WERI-Rb-1 (cell line): ENCODE measurements around the gene IL1RL1.

Experiments used
- DNase-seq: peaks from one replicate; pipeline ENCODE4 v3.0.0-alpha.2; 2020
- H3K27ac ChIP-seq: fragments of 250-450 bp; sonication (Bioruptor Pico); 2 replicates; pipeline ENCODE4 v1.5.1; 2020; ENCODE audit warnings: mild to moderate bottlenecking, moderate library complexity
- H3K27me3 ChIP-seq: fragments of 250-450 bp; sonication (Bioruptor Pico); 2 replicates; pipeline ENCODE4 v1.5.1; 2021; ENCODE audit warnings: mild to moderate bottlenecking, low read depth, moderate library complexity; ENCODE audit not compliant: insufficient read depth, severe bottlenecking
- H3K36me3 ChIP-seq: fragments of 250-450 bp; sonication (Bioruptor Pico); 2 replicates; pipeline ENCODE4 v1.5.1; 2020; ENCODE audit warnings: mild to moderate bottlenecking, moderate library complexity
- H3K4me3 ChIP-seq: 2 replicates; pipeline ENCODE4 v1.5.1; 2011; ENCODE audit warnings: low read depth, mild to moderate bottlenecking, control low read depth, low read length
- H3K9me3 ChIP-seq: fragments of 250-450 bp; sonication (Bioruptor Pico); 2 replicates; pipeline ENCODE4 v1.5.1; 2021; ENCODE audit warnings: mild to moderate bottlenecking, moderate library complexity; ENCODE audit not compliant: severe bottlenecking
- CTCF ChIP-seq: IDR thresholded peaks from 2 replicates; pipeline ENCODE4 v1.5.1; 2011; ENCODE audit warnings: low read depth, mild to moderate bottlenecking, control low read depth, inconsistent platforms, low read length

Gene IL1RL1

GRCh38 chr2:102392942-102393341 is 81.6 kb downstream of the IL1RL1 start:
- DNase-seq = no peak
- no peak overlapping the region for H3K27ac ChIP-seq
- H3K27me3 ChIP-seq = peaks cover 81% of the 10 kb centered on the region
- no peak overlapping the region for H3K4me3 ChIP-seq
- H3K9me3 ChIP-seq = no peaks in the 10 kb centered on the region
- no peak for TF ChIP-seq CTCF
- no peaks in the 10 kb centered on the region for H3K36me3 ChIP-seq

- no peak for DNase-seq
- Histone ChIP-seq H3K27me3 (peaks cover 78% of the 10 kb centered on the region), H3K4me3 (no peak overlapping the region), H3K27ac (no peak overlapping the region), H3K36me3 (no peaks in the 10 kb centered on the region), H3K9me3 (no peaks in the 10 kb centered on the region)
- no peak for TF ChIP-seq CTCF
Measured at GRCh38 chr2:102396012-102396411, 84.6 kb downstream of the IL1RL1 start.

- H3K4me3 ChIP-seq = no peak overlapping the region
- no peak overlapping the region for H3K27ac ChIP-seq
- no peaks in the 10 kb centered on the region for H3K36me3 ChIP-seq
- no peak for TF ChIP-seq CTCF
- peaks cover 81% of the 10 kb centered on the region for H3K27me3 ChIP-seq
- no peaks in the 10 kb centered on the region for H3K9me3 ChIP-seq
- no peak for DNase-seq
Measured at GRCh38 chr2:102397209-102397608, 85.8 kb downstream of the IL1RL1 start.

GRCh38 chr2:102399499-102400141 is 88.3 kb downstream of the IL1RL1 start:
- no peak for TF ChIP-seq CTCF
- peaks cover 73% of the 10 kb centered on the region for H3K27me3 ChIP-seq
- no peak overlapping the region for H3K4me3 ChIP-seq
- H3K27ac ChIP-seq = no peak overlapping the region
- H3K36me3 ChIP-seq = no peaks in the 10 kb centered on the region
- H3K9me3 ChIP-seq = no peaks in the 10 kb centered on the region
- DNase-seq = no peak

GRCh38 chr2:102401456-102401855 is 90.1 kb downstream of the IL1RL1 start:
- H3K27me3 ChIP-seq = peaks cover 60% of the 10 kb centered on the region
- H3K36me3 ChIP-seq = no peaks in the 10 kb centered on the region
- H3K4me3 ChIP-seq = no peak overlapping the region
- no peak for TF ChIP-seq CTCF
- H3K9me3 ChIP-seq = no peaks in the 10 kb centered on the region
- no peak overlapping the region for H3K27ac ChIP-seq
- DNase-seq = no peak
